ENCODE data around the gene YIPF1. TPM values are rescaled to one million over a fixed set of nuclear protein-coding genes. Genes with fewer than 3 reads are reported as not detected.

The YIPF1 gene
- total RNA-seq, 1 donor from 2014 or later = 27.1 TPM

- no peak overlapping the region for H3K4me3 ChIP-seq (ENCODE audit: insufficient read depth, low read depth, low read length)
- no peak overlapping the region for H3K9ac ChIP-seq (ENCODE audit: low read length)
- no peaks in the 10 kb centered on the region for H3K27me3 ChIP-seq (ENCODE audit: insufficient read depth, low read length)
- peak overlapping the region; percentile 18 for H3K4me3 Mint-ChIP-seq (ENCODE audit: unreplicated experiment)
- H3K27ac Mint-ChIP-seq (ENCODE audit: unreplicated experiment) = peak overlapping the region; percentile 88
- no peaks in the 10 kb centered on the region for H3K79me2 ChIP-seq (ENCODE audit: insufficient read depth, low read length)
- no peaks in the 10 kb centered on the region for H3K4me1 ChIP-seq (ENCODE audit: insufficient read depth, low read length)
- H3K9me3 Mint-ChIP-seq (ENCODE audit: unreplicated experiment) = peaks cover 2% of the 10 kb centered on the region
- no peak for FAIRE-seq
- H4K20me1 ChIP-seq (ENCODE audit: insufficient read depth, low read length) = no peaks in the 10 kb centered on the region
- H3K27ac ChIP-seq (ENCODE audit: low read depth, low read length) = no peak overlapping the region
- H3K36me3 ChIP-seq (ENCODE audit: insufficient read depth, low read length) = no peaks in the 10 kb centered on the region
- peaks cover 13% of the 10 kb centered on the region for H3K4me1 Mint-ChIP-seq (ENCODE audit: low read depth, unreplicated experiment)
- TF ChIP-seq EZH2 (IDR thresholded peaks at IDR 0.05; ENCODE audit: insufficient read depth, low read length) = no peak
- TF ChIP-seq, protein P1, sequence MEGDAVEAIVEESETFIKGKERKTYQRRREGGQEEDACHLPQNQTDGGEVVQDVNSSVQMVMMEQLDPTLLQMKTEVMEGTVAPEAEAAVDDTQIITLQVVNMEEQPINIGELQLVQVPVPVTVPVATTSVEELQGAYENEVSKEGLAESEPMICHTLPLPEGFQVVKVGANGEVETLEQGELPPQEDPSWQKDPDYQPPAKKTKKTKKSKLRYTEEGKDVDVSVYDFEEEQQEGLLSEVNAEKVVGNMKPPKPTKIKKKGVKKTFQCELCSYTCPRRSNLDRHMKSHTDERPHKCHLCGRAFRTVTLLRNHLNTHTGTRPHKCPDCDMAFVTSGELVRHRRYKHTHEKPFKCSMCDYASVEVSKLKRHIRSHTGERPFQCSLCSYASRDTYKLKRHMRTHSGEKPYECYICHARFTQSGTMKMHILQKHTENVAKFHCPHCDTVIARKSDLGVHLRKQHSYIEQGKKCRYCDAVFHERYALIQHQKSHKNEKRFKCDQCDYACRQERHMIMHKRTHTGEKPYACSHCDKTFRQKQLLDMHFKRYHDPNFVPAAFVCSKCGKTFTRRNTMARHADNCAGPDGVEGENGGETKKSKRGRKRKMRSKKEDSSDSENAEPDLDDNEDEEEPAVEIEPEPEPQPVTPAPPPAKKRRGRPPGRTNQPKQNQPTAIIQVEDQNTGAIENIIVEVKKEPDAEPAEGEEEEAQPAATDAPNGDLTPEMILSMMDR (IDR thresholded peaks at IDR 0.05; ENCODE audit: insufficient read depth, low read depth, low read length) = no peak
- no peak overlapping the region for H3K4me2 ChIP-seq (ENCODE audit: low read length)
- H3K9me3 ChIP-seq (ENCODE audit: insufficient read depth, low read depth, low read length) = no peaks in the 10 kb centered on the region
- H3K27me3 Mint-ChIP-seq (ENCODE audit: low read depth, unreplicated experiment) = no peaks in the 10 kb centered on the region
- no peak for DNase-seq (ENCODE audit: low read depth)
- H3K36me3 Mint-ChIP-seq (ENCODE audit: low read depth, unreplicated experiment) = peaks cover 17% of the 10 kb centered on the region
- H2AFZ ChIP-seq (ENCODE audit: low read depth, low read length) = no peak overlapping the region
Observed at GRCh38 chr1:53919675-53920066, 30.1 kb upstream of the YIPF1 start.

DNA sequence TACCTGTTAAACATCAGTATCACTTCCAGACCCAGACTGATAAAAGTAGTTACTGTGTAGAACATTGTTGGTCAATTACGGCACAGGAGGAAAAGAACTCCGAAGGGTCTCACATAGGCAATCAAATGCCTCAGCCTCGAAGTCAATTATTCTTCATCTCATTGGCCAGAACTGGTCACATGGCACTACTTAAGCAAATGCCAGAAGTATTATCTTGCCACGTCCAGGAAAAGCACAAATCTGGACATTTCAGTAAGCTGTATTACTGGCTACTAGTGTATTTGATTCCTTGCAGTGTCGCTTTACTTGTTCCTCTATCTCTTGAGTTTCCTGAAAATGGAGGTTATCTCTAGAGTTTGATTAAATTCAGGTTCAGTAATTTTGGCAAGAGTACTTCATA is 28.7 kb upstream of the YIPF1 start:
- Histone ChIP-seq H3K79me2 (ENCODE audit: insufficient read depth, low read length) (no peaks in the 10 kb centered on the region), H3K9ac (ENCODE audit: low read length) (no peak overlapping the region), H3K27ac (ENCODE audit: low read depth, low read length) (no peak overlapping the region), H4K20me1 (ENCODE audit: insufficient read depth, low read length) (no peaks in the 10 kb centered on the region), H2AFZ (ENCODE audit: low read depth, low read length) (no peak overlapping the region), H3K4me2 (ENCODE audit: low read length) (no peak overlapping the region), H3K4me1 (ENCODE audit: insufficient read depth, low read length) (no peaks in the 10 kb centered on the region), H3K9me3 (ENCODE audit: insufficient read depth, low read depth, low read length) (no peaks in the 10 kb centered on the region), H3K36me3 (ENCODE audit: insufficient read depth, low read length) (no peaks in the 10 kb centered on the region), H3K27me3 (ENCODE audit: insufficient read depth, low read length) (no peaks in the 10 kb centered on the region), H3K4me3 (ENCODE audit: insufficient read depth, low read depth, low read length) (no peak overlapping the region)
- no peaks in the 10 kb centered on the region for H3K27me3 Mint-ChIP-seq (ENCODE audit: low read depth, unreplicated experiment)
- TF ChIP-seq, protein P1 (IDR thresholded peaks at IDR 0.05; ENCODE audit: insufficient read depth, low read depth, low read length) = no peak
- no peak for TF ChIP-seq EZH2 (IDR thresholded peaks at IDR 0.05; ENCODE audit: insufficient read depth, low read length)
- DNase-seq (ENCODE audit: low read depth) = no peak
- H3K27ac Mint-ChIP-seq (ENCODE audit: unreplicated experiment) = no peak overlapping the region
- peaks cover 21% of the 10 kb centered on the region for H3K36me3 Mint-ChIP-seq (ENCODE audit: low read depth, unreplicated experiment)
- H3K4me3 Mint-ChIP-seq (ENCODE audit: unreplicated experiment) = no peak overlapping the region
- no peak for FAIRE-seq
- H3K9me3 Mint-ChIP-seq (ENCODE audit: unreplicated experiment) = peaks cover 2% of the 10 kb centered on the region
- H3K4me1 Mint-ChIP-seq (ENCODE audit: low read depth, unreplicated experiment) = peaks cover 13% of the 10 kb centered on the region

GRCh38 chr1:53913352-53914033 is 23.9 kb upstream of the YIPF1 start:
- H4K20me1 ChIP-seq (ENCODE audit: insufficient read depth, low read length) = no peaks in the 10 kb centered on the region
- H3K27ac ChIP-seq (ENCODE audit: low read depth, low read length) = no peak overlapping the region
- no peaks in the 10 kb centered on the region for H3K9me3 Mint-ChIP-seq (ENCODE audit: unreplicated experiment)
- no peaks in the 10 kb centered on the region for H3K36me3 ChIP-seq (ENCODE audit: insufficient read depth, low read length)
- no peak overlapping the region for H3K4me3 ChIP-seq (ENCODE audit: insufficient read depth, low read depth, low read length)
- no peaks in the 10 kb centered on the region for H3K9me3 ChIP-seq (ENCODE audit: insufficient read depth, low read depth, low read length)
- peaks cover 15% of the 10 kb centered on the region for H3K36me3 Mint-ChIP-seq (ENCODE audit: low read depth, unreplicated experiment)
- no peak overlapping the region for H3K4me2 ChIP-seq (ENCODE audit: low read length)
- no peak overlapping the region for H2AFZ ChIP-seq (ENCODE audit: low read depth, low read length)
- no peak overlapping the region for H3K9ac ChIP-seq (ENCODE audit: low read length)
- H3K4me3 Mint-ChIP-seq (ENCODE audit: unreplicated experiment) = no peak overlapping the region
- H3K27me3 ChIP-seq (ENCODE audit: insufficient read depth, low read length) = no peaks in the 10 kb centered on the region
- FAIRE-seq (no peak), DNase-seq (ENCODE audit: low read depth) (no peak)
- H3K4me1 Mint-ChIP-seq (ENCODE audit: low read depth, unreplicated experiment) = peaks cover 3% of the 10 kb centered on the region
- H3K27ac Mint-ChIP-seq (ENCODE audit: unreplicated experiment) = no peak overlapping the region
- H3K27me3 Mint-ChIP-seq (ENCODE audit: low read depth, unreplicated experiment) = no peaks in the 10 kb centered on the region
- H3K4me1 ChIP-seq (ENCODE audit: insufficient read depth, low read length) = no peaks in the 10 kb centered on the region
- TF ChIP-seq EZH2 (IDR thresholded peaks at IDR 0.05; ENCODE audit: insufficient read depth, low read length) = no peak
- TF ChIP-seq, protein P1 (IDR thresholded peaks at IDR 0.05; ENCODE audit: insufficient read depth, low read depth, low read length) = no peak
- H3K79me2 ChIP-seq (ENCODE audit: insufficient read depth, low read length) = no peaks in the 10 kb centered on the region
